Chondrocyte (in vitro differentiated cells): ENCODE results near the gene NACC1. TPM values are rescaled to one million over a fixed set of nuclear protein-coding genes. Genes with fewer than 3 reads are reported as not detected.
A peak's percentile ranks its signal among the peaks of the same experiment; 100 is the strongest.

Experiments used
- DNase-seq: peaks from one replicate; pipeline ENCODE4 v3.0.0; 2021; ENCODE audit warnings: mixed read lengths, low spot score
- H3K27ac Mint-ChIP-seq: one replicate; pipeline ENCODE4 v1.8.0; 2021; ENCODE audit warnings: mild to moderate bottlenecking, moderate library complexity, mixed read lengths; ENCODE audit not compliant: unreplicated experiment
- H3K27me3 Mint-ChIP-seq: 2 replicates; pipeline ENCODE4 v1.8.0; 2021; ENCODE audit warnings: low read depth, mixed read lengths
- H3K36me3 Mint-ChIP-seq: 2 replicates; pipeline ENCODE4 v1.8.0; 2021; ENCODE audit warnings: low read depth, mixed read lengths
- H3K4me1 Mint-ChIP-seq: 2 replicates; pipeline ENCODE4 v1.8.0; 2021; ENCODE audit warnings: low read depth, mild to moderate bottlenecking, mixed read lengths
- H3K4me3 Mint-ChIP-seq: one replicate; pipeline ENCODE4 v1.8.0; 2021; ENCODE audit warnings: mild to moderate bottlenecking, moderate library complexity, mixed read lengths; ENCODE audit not compliant: unreplicated experiment
- H3K9me3 Mint-ChIP-seq: 2 replicates; pipeline ENCODE4 v1.8.0; 2021; ENCODE audit warnings: low read depth, mixed read lengths
- CTCF ChIP-seq: fragments of 200-600 bp; sonication (generic); IDR thresholded peaks from 2 replicates; pipeline ENCODE4 v1.5.0; 2021; ENCODE audit warnings: antibody characterized with exemption, mild to moderate bottlenecking, moderate library complexity
- total RNA-seq: library from RNA; stranded (reverse); gene quantifications from 3 replicates; pipeline ENCODE4 v1.2.1, GENCODE V29; 2021

The NACC1 gene
- total RNA-seq, 1 donor from 2014 or later = 47.3 TPM

DNA sequence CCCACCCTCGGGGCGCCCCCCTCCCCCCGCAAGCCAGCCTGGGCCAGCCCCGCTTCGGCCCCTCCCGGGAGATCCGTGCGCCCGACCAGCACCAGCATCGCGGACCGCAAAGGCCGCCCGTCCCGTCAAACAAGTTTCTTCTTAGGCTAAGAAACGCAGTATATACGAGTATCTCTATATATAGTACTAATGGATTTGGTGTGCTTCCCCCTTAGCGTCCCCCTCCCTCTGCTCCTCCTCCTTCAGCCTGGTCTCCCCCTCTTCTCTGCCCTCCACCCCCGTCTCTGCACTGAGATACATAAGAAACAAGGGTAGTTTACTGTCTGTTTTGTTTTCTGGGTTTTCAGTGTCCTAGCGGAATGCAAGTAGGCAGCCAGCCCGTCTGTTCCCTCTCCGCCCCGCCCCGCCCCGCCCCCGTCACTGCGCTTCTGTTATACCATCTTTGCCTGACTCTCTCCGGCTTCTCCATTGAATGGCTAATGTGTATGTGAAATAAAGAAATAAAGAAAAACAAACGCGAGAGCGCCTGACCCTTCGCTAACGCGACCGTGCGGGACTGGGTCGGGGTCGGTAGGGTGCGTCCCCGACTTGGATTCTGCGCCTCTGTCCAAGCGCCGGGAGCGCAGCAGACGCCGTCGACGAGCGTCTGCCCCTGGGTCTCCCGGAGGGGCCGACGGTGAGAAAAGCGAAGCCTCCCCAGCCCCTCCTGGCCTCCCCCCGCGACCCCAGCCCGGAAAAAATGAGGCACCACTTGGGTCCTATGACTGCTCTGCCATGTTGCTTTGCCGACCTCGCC lies 19.6 kb upstream of the NACC1 start:
- peaks cover 11% of the 10 kb centered on the region for H3K27me3 Mint-ChIP-seq
- no peaks in the 10 kb centered on the region for H3K9me3 Mint-ChIP-seq

GRCh38 chr19:13099073-13099999 lies 18.7 kb upstream of the NACC1 start:
- Mint-ChIP-seq H3K27ac (peak overlapping the region; percentile 54), H3K4me3 (no peak overlapping the region), H3K9me3 (no peaks in the 10 kb centered on the region), H3K4me1 (peaks cover 20% of the 10 kb centered on the region), H3K36me3 (peaks cover 9% of the 10 kb centered on the region), H3K27me3 (peaks cover 11% of the 10 kb centered on the region)
- DNase-seq = peak; percentile 89
- no peak for TF ChIP-seq CTCF

More for the DNA sequence above, 19.6 kb upstream of the NACC1 start:
- no peak for DNase-seq
- Mint-ChIP-seq H3K27ac (no peak overlapping the region), H3K4me1 (peaks cover 29% of the 10 kb centered on the region), H3K4me3 (peak overlapping the region; percentile 33), H3K36me3 (peaks cover 9% of the 10 kb centered on the region)
- TF ChIP-seq CTCF = no peak

DNA sequence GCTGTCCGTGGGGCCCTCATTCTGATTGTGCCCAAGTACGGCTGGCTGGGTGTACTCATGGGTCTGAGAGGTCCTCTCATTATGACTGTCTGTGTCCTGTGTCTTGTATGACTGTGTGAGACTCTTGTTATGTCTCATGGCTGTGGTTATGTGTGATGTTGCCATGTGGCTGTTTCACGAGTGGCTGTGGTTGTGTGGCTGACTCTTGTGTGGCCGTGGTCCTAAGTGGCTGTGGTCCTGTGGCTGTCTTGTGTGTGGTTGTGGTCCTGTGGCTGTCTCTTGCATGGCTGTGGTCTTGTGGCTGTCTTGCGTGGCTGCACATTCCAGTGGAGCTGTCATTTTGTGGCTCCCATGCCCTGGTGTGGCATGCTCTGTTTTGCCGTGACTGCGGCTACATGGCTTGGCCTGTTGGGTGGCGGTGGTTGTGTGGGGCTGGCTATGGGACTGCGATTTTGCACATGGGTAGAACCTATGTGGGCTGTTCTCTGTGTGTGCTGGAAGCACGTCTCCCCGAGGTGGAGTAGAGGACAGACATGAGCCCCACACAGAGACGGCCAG lies 18.0 kb upstream of the NACC1 start:
- peak overlapping the region; percentile 54 for H3K27ac Mint-ChIP-seq
- H3K4me1 Mint-ChIP-seq = peaks cover 15% of the 10 kb centered on the region
- no peaks in the 10 kb centered on the region for H3K9me3 Mint-ChIP-seq
- H3K36me3 Mint-ChIP-seq = peaks cover 7% of the 10 kb centered on the region
- peaks cover 11% of the 10 kb centered on the region for H3K27me3 Mint-ChIP-seq
- DNase-seq = no peak
- TF ChIP-seq CTCF = no peak
- no peak overlapping the region for H3K4me3 Mint-ChIP-seq

DNA sequence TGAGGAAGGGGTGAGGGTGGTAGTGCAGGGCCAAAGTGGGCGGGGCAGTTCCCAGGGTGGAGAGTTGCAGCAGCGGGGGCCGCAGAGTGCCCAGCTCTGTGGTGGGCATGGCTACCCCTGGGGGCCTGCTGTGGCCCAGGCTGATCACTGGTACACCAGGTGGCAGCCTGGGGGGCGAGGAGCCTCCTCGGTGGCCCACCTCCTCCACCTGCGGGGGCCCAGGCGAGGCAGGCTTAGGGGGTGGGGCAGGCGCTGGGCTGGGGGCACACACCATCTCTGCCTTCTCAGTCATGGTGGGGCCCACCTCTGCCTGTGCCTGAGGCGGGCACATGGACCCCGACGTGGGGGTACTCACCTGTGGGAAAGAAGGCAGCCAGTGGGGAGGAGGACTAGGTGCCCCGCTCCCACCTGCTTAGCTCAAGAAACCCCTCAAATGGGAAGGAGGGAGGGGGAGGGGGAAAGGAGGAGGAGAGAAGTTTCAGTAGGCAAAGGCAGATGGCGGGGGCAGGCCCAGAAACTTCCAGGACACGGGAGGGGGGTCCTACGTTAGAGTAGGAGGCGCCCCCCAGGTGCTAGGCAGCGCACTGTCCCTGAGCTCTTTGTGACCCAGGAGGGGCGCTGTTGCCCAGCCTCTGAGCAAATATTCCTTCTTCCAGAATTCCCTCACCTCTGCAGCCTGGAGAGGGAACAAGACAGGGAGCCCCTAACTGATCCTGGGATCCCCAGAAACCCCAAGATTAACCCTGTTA lies 17.0 kb upstream of the NACC1 start:
- Mint-ChIP-seq H3K27ac (no peak overlapping the region), H3K9me3 (no peaks in the 10 kb centered on the region), H3K4me1 (peaks cover 14% of the 10 kb centered on the region), H3K4me3 (no peak overlapping the region), H3K27me3 (peaks cover 10% of the 10 kb centered on the region), H3K36me3 (peaks cover 5% of the 10 kb centered on the region)
- peak; percentile 59 for TF ChIP-seq CTCF
- peak; percentile 87 for DNase-seq
